HG02798 (cell line): Measurements from ENCODE around the gene CDC42SE1.
A peak's percentile ranks its signal among the peaks of the same experiment; 100 is the strongest.
"Not testable (repeated sequence)": the region's sequence is repeated elsewhere in the genome, so short reads cannot be mapped to it uniquely, and the experiment has no call there.

ENCODE experiments used
- ATAC-seq: cut with Tn5 transposase; IDR thresholded peaks from one replicate; pipeline ENCODE4 v1.9.1; 2021; ENCODE audit warnings: mild to moderate bottlenecking; ENCODE audit not compliant: unreplicated experiment, poor library complexity

Gene CDC42SE1, protein sequence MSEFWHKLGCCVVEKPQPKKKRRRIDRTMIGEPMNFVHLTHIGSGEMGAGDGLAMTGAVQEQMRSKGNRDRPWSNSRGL

DNA sequence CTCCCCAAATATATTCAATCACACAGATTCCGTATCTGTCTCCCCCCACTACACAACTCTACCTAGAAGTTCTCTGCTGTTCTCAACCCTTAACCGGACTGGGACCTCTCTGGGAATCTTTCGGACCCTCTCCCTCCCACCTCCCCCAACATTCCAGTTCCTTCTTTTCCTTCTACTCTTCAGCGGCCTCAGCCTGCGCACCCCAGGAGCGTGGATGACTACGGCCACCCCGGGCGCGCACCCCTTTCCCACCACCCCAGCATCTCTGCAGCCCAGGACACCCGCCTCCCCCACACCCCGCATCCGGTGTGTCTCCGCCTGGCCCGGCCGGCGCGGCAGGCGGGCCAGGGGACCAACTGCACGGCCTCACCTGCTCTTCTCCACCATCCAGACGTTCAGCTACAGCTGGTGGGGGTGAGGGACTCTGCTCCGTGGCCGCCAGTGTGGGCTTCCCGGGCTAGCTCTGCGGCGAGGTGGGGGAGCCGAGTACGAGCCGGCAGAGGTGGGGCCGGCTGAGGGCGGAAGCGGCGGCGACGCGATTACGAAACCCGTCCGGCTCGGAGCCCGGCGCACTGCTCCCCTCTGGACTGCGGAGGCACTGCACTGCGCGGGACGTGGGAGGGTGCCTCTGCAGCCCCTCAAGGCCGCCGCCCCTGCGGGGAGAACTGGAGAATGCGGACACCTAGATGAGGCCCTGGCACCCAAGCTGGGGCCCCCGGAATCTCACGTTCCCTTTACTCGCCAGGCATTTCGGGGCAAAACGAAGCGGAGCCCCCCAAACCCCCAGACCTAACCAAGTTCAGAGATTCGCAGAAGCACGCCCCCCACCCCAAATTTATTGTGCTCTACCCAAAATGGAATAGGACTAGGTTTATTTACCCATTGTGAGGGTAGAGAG is at the start of gene CDC42SE1:
Gene CDC42SE1, minus strand, starts transcription at position 514 of the 898 bp plus-strand sequence. CDS start 3,892 bp downstream, outside the sequence.
- peak; percentile 82 for ATAC-seq

DNA sequence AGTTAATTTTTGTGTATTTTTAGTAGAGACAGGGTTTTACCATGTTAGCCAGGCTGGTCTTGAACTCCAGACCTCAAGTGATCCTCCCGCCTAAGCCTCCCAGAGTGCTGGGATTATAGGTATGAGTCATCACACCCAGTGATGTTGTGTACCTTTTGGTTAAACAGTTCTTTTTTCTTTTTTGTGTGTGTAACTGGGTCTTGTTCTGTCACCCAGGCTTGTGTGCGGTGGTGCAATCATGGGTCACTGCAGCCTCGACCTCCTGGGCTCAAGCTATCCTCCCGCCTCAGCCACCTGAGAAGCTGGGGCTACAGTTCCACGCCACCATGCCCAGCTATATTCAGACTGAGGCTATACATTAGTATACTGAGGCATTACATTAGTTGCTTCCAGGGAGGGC is 48.9 kb upstream of the CDC42SE1 start:
- ATAC-seq = no peak

DNA sequence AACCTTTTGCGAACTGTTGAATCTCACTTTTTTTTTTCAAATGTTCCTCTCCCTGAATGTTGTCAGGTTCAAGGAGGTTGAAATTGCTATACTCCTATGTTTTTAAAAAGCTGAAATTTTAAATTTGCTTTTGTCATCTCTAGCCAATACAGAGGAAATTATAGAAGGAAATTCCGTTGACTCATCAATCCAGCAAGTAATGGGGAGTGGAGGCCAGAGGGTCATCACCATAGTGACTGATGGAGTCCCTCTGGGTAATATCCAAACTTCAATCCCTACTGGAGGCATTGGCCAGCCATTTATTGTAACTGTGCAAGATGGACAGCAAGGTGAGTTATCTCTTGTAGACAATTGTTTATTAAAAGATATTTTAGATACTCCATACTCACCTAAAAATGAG is 47.5 kb upstream of the CDC42SE1 start:
- no peak for ATAC-seq

DNA sequence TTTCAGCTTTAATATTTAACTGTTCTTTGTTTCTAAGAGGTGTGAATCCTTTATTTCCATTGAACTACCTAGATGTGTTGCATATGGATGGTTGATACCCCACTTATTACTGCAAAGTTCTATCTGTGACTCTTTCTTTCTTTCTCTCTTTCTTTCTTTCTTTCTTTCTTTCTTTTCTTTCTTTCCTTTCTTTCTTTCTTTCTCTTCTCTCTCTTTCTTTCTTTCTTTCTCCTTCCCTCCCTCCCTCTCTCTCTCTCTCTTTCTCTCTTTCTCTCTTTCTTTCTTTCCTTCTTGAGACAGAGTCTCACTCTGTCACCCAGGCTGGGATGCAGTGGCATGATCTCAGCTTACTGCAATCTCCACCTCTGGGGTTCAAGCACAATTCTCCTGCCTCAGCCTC is 45.2 kb upstream of the CDC42SE1 start:
- ATAC-seq = no peak

DNA sequence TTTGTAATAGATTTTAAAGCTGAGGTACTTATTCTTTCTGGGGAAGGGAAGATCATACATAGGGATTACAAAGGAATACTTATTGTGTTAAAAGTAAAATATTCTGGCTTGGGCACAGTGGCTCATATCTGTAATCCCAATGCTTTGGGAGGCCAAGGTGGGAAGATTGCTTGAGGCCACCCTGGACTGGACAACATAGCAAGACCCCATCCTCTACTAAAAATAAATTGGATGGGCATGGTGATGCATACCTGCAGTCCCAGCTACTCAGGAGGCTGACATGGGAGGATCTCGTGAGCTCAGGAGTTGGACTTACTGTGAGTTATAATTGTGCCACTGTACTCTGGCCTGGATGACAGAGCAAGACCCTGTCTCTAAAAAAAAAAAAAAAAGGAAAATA is 38.7 kb upstream of the CDC42SE1 start:
- no peak for ATAC-seq

DNA sequence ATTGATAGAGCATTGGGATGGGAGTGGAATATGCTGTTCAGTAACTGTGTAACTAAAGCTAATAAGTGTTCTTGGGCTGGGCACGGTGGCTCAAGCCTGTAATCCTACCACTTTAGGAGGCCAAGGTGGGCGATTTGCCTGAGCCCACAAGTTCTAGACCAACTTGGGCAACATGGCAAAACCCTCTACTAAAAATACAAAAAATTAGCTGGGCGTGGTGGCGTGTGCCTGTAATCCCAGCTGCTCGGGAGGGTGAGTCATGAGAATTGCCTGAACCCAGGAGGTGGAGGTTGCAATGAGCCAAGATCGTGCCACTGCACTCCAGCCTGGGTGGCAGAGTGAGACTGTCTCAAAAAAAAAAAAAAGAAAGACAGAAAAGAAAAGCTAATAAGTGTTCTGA is 38.0 kb upstream of the CDC42SE1 start:
- not testable (repeated sequence) for ATAC-seq

DNA sequence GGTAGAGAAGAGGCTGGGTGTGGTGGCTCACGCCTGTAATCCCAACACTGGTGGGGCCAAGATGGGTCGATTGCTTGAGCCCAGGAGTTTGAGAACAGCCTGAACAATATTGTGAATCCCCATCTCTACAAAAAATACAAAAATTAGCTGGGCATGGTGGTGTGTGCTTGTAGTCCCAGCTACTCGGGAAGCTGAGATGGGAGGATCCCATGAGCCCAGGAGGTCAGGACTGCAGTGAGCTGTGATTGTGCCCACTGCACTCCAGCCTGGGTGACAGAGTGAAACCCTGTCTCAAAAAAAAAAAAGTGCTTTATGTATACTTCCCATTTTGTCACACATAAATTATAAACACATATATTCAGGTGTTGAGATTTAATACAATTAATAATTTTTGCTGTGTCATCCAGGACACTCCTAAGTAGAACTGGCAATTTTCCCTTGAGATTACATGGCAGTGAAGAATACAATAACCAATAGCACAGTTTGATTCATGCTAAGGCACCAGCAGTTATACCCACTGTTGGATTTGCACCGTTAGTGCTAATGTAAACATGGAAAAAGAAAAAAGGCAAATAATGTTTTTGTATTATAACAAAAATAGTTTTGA is 26.6 kb upstream of the CDC42SE1 start:
- ATAC-seq = no peak

DNA sequence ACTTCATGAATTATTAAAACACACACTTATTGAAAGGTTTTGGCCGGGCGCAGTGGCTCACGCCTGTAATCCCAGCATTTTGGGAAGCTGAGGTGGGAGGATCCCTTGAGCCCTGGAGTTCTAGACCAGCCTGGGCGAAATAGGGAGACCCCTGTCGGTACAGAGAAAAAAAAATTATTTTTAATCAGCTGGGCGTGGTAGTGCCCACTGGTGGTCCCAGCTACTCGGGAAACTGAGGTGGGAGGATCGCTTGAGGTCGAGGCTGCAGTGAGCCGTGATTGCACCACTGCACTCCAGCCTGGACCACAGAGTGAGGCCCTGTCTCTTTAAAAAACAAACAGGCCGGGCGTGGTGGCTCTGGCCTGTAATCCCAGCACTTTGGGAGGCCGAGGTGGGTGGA is 12.8 kb upstream of the CDC42SE1 start:
- ATAC-seq = no peak

DNA sequence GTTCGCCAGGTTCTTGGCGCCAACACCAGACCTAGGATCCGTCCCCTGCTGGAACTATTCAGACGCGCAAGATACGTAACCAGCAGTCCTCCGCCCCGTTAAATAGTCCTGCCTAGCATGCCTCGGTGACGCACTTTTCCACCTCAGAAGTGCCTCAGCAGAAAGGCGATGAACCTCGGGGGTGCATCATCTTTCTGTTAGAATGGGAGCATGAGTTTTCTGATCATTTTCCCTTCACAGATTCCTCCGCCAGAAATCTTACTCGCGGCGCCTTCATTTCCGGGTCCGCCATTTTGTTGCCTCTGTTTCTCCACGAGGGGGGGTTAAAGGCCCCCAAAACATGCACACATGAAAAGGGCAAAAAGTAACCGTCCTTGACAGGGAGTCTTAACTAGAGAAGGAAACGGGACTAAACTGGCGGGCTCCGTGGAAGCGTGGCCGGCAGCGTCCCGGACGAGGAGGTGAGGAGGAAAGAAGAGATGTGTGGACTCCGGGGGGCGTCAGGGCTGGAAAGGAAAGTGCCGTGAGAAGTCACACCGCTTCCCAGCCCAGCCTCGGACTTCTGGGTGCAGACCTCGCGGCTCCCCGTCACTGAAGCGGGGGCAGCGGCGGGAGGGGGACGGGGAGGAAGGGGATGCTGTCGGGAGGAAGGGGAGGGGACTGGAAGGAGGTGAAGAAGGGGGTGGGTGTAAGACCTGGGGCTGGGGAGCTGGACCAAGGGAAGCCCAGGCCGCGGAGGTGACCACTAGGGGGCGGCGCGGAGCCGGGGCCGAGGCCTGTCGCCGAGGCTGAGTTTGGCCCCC is 11.3 kb upstream of the CDC42SE1 start, which contains the start of gene GABPB2:
Gene GABPB2, plus strand, starts transcription at position 288 of the 803 bp plus-strand sequence. CDS start 17,429 bp downstream, outside the sequence.
- ATAC-seq = peak; percentile 82

DNA sequence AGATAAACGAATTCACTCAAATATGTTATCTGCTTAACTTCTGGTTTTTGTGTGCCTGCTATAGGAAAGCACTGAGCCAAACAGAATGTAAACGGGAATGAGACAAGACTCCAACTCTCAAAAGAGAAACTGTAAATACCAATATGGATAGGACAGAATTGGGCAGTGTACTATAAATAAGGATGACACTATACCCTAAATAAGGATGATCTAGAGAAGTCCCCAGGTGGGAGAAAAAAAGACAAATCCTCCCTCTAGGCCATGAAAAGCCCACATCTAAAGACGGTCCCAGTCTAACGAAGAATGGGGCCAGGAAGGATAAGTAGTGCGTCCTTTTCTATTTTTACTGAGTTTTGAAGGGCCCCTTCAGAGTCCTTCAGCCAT is 9.7 kb upstream of the CDC42SE1 start:
- ATAC-seq = no peak

DNA sequence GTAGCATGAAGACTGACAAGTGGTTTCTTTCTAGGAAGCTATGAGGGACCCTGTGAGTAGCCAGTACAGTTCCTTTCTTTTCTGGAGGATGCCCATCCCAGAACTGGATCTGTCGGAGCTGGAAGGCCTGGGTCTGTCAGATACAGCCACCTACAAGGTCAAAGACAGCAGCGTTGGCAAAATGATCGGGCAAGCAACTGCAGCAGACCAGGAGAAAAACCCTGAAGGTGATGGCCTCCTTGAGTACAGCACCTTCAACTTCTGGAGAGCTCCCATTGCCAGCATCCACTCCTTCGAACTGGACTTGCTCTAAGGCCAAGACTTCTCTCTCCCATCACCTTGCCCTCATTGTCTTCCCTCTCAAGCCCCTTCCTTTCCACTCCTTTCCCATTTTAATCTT is 7.8 kb upstream of the CDC42SE1 start:
- no peak for ATAC-seq

DNA sequence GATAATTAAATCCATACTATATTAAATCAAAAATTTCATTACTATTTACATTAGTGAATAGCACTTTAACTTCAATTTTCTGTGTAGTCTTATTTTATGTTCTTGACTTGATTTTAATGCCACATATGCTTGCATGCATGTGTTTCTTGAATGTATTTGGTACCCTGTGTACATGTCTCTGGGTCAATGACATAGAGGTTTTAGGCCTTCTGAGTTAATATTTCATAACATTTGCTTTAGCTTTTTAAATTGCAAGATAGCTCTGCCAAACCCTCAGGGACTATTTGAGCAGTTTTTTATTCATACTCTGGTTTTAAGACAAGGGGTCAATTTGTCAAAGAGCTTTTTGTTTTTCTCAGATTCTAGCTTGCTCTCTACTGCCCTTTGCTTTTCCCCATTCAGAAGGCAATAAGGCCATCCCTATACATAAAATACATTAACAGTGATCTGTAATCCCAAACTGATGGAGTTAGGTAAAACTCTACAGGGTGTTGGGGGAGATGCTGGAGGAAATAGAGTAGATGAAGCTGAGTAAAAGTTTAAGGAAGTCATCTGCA is 5.7 kb upstream of the CDC42SE1 start:
- no peak for ATAC-seq

DNA sequence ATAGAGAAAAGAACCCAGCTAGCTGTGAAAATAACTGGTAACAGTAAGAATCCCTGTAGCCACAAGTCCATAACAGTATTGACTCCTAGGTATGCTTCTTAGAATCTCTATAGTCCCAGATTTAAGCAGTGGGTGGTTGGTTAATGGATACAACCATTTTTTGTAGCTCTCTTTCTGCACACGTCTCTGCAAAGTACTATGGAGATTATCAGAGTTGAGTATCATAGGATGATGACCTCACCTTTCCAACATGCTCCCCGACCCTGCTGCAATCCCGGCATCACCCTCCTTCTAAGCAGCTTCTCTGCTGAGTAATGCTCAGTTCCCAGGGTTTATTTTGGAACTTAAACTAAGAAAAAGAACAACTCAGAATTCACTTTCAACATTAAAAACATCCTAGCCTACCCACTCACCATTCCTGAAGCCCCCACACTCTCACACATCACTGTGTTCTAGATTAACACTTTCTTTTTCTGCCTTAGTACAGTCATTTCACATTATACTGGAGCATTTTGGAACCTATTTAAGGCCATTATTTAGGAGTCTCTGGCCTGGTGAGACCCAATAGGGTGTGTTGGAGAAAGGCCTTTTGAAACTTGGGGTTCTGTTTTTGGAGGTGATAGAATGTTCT is 3.4 kb upstream of the CDC42SE1 start:
- no peak for ATAC-seq

DNA sequence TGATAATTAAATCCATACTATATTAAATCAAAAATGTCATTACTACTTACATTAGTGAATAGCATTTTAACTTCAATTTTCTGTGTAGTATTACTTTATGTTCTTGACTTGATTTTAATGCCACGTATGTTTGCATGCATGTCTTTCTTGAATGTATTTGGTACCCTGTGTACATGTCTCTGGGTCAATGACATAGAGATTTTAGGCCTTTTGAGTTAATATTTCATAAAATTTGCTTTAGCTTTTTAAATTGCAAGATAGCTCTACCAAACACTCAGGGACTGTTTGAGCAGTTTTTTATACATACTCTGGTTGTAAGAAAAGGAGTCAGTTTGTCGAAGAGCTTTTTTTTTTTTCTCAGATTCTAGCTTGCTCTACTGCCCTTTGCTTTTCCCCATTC is 2.3 kb upstream of the CDC42SE1 start:
- ATAC-seq = no peak

DNA sequence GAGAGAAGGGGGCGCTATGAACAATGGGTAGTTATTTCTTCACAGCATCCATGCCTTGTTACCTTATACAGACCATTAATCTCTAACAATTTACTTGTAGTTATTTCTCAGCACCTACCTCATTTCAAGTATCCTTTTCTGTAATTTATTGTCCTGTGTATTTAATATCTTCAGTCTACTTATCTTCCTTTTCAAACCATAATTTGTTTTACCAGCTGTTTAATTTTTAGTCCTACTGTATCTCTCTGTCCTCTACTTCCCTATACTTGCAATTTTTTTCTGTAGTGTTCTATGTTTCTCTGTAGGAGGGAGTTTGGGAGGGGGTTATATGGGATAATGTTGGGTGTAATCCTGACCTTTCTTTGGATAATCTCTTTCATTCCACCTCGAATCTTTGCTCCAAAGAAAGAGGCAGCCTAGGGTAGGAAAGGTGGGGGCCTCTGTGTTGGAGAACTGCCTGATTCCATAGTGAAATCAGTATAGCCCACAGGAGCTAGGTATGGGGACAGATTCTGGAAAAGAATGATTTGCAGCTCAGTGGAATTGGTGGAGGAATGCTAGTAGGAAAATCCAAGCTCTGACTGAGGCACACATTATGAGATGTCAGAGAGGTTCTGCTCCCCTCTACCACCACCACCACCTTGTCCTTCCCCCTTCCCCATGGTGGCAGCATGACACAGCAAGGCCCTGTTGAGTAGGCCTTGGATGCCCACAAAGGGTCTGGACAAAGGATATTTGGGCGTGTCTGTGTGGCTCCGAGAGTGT is 1.4 kb upstream of the CDC42SE1 start:
- no peak for ATAC-seq

DNA sequence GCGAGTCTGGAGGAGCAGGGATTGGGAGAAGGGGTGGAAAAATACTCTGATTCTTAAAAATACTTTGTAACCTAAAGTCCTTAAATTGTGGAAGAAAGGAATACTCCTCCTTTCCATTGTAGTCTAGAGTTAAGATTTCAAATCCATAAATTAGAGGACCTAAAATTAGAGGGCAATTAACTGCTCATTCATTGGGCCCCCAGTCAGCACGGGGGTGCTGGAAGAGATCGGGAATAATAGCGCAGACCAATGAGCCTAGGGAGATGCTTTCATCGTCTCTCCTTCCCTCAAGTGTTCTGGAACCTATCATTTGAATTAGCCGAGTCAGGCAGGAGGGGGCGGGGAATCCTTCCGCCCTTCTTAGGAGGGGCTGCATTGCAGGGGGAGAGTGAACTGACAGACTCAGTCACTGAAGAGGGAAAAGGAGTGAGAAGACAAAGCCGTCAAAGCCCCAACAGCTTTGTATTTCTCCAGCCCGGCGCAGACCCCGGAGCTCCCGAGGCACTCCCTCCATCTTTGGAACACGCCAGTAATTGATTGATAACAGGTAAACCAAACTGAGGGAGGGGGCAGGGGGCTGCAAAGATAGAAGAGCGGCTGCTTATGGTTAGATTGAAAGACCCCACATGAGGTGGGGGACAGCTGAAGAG is 710 bp upstream of the CDC42SE1 start, which contains the start of gene MLLT11:
Gene MLLT11, plus strand, starts transcription at position 391 of the 650 bp plus-strand sequence. CDS start 6,828 bp downstream, outside the sequence.
- ATAC-seq = no peak

DNA sequence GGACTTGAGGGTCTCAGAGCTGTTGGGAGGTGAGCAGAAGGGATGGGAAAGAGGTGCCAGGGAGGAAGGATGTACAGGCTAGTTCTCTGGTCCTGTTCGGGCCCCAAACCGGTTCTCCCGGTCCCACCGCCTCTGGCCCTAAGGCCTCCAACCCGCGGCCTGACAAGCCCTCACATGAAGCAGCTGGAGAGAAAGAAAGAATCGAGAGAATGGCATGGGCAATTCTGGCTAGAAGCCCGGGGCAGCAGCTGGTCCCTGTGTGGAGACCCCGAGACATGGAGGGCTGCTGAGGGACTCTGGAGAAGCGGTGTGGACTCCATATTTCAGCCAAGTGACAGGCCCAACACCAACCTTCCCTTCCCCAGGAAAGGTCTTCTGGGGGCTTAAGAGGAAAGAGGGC is 730 bp downstream of the CDC42SE1 start:
- no peak for ATAC-seq

DNA sequence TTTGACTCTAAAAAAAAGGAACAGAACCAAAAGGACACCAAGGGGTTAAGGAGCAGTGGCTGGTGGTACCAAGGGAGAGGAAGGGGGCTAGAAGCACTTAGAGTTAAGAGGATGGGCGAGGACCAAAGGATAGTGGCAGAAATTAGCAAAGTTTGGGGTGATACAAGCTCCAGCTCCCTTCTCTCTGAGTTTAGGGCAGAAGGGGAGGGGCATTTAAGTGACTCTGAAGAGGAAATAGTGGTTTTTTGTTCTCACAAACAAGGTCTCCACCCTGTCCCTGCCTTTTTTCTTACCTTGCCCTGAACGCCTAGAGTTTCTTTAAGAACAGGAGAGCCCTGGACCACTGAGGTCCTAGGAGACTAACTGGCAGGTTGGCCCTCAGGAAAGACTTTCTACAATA is 3.3 kb downstream of the CDC42SE1 start:
- ATAC-seq = no peak

DNA sequence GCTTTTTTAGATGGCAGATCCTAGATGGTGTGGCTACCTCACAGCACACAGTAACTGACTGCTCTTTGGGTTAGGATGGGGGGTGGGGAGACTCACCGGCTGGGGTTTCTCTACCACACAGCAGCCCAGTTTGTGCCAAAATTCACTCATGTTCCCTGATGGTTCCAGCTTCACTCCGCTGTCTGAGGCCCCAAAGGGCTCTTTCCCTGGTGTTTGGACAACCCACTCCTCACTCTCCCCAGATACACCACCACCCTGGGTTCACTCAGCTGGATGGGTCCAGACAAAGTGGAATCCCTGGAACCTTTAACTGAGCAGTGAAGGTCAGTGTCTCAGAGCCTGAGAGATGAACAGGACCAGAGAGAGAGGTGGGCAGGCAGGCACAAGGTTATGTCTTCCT is 3.8 kb downstream of the CDC42SE1 start:
- no peak for ATAC-seq
